GM18867 (cell line): ENCODE results near the gene CALML3.

Experiments used
- ATAC-seq: cut with Tn5 transposase; IDR thresholded peaks from one replicate; pipeline ENCODE4 v1.9.1; 2021; ENCODE audit warnings: mild to moderate bottlenecking, moderate library complexity; ENCODE audit not compliant: unreplicated experiment

Gene CALML3

DNA sequence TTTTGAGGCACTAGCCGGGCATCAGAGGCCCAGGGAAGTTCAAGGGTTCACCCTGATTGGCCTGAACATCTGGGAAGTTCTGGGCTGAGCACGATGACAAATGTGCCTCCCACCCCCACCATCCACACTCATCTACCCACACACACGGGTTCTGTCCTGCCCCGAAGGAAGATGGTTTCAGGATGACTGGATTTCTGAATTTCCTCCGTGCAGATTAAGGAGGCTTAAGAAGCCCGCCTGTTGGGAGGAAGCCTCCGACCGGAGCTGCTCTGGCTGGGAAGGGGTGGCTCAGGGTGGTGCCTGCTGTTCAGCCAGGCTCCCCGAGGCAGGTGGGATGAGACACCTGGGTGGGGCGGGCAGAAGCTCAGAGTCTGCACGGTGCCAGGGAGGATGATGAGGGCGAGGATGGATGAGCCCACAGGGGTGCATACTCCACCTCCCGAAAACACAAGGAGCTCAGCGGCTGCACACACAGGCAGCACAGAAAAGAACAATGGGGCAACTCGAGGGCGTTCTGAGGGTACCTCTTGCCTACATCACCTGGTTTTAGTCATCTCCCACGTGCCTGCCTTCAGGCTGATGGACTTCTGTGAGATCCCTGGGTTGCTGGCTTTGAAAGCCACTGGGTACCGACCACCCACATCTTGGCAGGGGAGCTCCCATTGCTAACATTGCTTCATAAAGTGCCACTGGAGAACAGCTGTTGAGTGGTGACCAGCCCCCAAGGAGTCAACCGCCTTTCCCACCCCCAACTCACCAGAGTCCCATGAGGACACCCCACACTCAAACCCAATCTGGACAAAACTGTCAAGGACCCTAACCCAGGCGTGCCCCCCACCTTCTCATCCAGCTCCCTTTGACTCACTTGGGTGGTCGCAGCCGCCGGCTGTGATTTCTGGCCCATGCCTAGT lies 41.2 kb downstream of the CALML3 start:
- ATAC-seq, result no peak

DNA sequence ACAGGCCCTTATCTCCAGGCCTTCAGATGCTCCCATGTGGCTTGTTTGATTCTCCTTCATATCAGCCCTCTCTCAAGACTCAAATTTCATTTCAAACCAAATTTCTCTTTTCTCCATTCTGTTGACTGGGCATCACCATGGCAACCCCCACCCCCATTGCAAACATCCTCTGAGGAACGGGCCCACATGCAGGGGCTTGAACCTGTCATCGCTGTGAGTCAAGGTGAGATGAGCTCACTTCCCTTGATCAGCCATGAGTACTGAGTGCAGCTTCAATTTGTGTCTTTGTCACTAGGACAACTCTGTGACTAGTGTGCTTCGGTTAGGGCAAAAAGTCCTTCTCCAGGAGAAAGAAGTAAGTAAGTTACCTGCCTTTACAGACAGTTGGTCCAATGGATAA lies 41.9 kb downstream of the CALML3 start:
- ATAC-seq, result no peak

DNA sequence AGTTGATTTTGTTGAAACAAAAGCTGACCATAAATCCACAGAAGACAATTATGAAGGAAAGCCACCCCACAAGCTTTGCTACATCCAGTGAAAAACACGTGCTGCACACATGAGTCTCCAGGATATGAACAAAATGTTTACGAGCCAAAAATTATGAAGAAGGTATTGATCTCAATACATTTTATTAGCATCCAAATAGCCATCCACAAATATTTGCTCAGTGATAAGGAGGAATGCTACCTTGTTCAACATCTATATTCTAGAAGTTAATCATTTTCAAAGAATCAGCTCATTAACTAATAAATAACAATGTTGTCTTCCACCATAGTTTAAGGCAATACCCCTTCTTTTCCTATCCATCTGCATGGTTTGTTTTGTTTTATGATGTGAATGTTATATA lies 42.7 kb downstream of the CALML3 start:
- ATAC-seq, result no peak

GRCh38 chr10:5568984-5569383 lies 44.2 kb downstream of the CALML3 start:
- ATAC-seq, result no peak

GRCh38 chr10:5569568-5569967 lies 44.8 kb downstream of the CALML3 start:
- no peak for ATAC-seq

DNA sequence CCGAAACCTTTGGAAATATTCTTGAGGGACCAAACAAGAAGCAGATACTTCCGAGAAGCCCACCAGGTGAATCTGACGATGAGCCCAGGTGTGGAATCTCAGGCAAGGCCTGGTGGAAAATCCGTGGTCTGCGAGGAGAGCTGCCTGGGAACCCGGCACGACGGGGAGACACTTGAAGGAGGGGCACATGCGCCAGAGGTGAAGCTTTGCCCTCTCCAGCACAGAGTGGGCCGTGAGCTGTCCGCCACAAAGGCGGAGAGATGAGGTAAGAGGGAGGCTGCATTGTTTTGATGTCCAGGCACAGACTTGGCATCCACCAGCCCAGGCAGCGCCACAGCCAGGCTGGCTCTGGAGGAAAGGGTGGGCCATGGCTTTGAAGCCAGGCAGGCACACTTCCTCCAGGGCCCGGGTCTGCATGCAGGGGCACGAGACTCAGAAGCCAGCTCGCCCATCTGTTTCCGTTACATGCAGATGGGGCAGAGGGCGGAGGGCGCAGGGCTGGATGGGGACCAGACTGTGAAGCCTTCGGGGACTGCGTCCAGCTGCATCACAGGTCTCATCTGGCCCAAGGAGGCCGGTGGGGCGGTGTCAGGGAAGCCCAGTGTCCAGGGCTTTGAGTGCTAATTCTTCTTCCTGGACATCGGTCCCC lies 45.4 kb downstream of the CALML3 start:
- ATAC-seq, result no peak

DNA sequence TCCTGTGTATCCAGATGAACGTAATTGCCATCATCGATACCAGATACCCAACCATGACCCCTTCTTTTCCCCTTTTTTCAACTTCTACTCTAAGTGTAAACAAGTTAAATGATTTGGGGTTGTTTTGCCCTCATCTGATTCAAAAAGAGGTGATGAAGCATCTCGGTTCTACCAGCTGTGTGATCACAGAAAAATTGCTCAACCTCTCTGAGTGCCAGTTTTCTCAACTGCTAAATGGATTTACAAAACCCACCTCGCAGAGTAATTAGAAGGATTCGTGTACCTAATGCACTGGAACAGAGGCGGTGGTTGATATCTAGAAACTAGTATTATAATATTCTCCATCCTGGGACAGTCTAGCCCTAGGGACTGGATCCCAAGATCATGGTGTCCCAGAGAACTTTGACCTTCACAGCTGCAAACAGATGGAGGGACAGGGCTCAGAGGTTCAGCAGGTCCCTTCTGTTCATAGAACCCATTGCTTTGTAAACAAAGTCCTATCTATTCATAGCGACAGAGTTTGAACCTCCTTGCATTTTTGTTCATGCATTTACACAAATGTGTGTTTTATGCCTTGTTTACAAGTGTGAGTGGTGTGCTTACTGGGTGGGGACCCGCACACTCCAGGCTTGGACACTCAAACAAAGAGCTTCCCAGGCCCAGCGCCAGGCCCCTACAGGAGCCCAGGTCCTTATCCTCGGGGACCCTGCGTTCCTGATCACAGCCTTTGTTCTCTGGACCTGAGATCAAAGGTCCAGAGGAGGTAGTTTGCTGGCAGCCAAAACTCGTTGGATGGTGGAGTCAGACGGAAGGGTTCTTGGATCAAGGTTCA lies 46.4 kb downstream of the CALML3 start:
- no peak for ATAC-seq

DNA sequence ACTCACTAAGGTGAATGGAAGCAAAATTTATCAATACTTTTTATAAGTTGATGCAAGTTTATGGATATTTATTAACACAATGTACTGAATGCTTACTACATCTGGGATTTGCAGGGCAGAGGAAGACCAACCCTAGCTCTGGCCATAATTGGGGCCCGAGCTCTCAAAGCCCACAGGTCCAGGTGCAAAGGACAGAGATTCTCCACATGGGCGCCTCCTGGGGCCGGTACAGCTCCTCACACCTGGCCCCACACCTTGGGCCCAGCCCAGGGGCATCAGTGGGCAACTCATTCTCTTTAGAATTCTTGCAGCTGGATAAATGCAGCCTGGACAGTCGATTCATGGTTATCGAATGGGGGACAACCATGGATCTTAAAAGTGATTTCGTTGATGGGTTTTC lies 47.1 kb downstream of the CALML3 start:
- ATAC-seq, result no peak

DNA sequence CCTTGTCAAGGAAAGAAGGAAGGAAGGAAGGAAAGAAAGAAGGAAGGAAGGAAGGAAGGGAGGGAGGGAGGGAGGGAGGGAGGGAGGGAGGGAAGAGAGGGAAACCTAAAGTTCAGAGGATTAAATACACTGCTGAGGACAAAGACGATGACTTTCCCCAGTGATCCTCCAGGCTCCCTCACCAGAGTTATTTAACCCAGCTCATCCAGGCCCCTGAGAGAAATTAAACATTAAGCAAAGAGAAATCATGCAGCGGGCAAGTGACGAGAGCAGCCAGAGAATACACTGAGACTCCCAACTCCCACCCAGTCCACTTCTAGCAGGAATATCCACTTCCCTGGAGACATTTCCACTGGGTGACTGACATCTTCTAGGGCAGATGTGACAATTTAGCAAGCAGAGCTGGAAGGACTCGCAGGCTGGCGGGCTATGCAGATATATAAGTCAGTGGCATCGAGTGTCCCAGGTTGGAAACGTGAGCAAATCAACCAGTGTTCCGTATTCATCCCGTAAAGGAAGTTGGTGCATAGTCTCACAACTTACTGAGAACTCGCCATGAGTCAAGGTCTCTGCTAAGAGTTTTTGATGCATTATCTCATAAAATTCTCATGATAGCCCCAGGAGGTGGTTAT lies 48.7 kb downstream of the CALML3 start:
- ATAC-seq, result no peak

- ATAC-seq, result no peak
Measured at GRCh38 chr10:5573968-5574641, 49.3 kb downstream of the CALML3 start.

DNA sequence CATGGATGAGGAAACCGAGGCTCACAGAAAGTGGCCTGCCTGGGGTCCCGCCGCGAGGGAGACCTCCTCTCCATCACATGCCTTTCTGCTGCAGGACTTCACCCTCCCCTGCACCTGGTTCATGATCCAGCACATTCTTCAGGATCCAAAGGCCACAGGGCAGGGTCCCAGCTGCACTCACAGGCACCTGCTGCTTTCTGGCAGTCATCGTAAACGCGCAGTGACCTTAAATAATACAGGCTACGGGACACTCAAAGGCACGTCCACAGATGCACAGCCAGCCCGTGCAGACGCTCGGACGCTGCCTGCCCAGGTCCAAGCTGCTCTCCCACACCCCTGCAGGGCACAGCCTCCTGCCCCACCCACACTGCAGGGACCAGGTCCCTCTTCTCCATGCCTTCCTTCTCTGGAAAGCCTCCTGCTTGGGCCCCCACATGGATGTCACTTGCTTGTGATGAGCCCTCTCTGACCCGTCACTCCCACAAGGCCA lies 49.9 kb downstream of the CALML3 start:
- no peak for ATAC-seq

GRCh38 chr10:5575144-5575481 lies 50.4 kb downstream of the CALML3 start:
- ATAC-seq, result no peak

DNA sequence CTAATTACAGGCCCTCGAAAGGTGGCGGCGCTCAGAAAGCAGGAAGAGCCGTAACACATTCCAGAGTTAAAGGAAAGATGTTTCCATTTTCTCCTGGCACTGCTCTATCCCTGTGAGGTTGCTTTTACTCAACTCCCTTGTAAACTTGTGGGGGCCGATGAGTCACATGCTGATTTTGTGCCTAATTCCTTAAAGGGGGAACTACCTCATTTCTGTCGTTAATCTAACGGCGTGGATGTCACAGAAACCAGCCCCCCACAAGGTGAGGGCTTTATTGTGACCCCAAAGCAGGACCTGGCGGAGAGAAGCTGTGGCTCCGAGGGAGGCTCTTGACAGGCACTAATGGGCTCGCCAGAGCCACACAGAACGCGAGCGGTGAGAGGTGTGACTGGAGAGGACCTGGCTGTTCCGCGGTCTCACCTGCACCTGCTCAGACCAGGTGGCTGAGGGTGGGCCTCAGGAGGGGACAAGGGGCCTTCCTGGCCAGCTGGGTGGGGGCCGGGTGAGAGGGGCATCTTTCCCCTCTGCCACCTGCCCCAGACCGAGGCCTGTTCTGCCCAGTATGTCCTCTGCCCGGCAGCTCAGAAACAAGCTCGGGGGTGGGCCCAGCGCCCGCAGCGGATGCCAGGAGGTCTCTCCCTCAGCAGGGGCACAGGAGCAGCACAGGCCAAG lies 50.9 kb downstream of the CALML3 start:
- ATAC-seq, result no peak

DNA sequence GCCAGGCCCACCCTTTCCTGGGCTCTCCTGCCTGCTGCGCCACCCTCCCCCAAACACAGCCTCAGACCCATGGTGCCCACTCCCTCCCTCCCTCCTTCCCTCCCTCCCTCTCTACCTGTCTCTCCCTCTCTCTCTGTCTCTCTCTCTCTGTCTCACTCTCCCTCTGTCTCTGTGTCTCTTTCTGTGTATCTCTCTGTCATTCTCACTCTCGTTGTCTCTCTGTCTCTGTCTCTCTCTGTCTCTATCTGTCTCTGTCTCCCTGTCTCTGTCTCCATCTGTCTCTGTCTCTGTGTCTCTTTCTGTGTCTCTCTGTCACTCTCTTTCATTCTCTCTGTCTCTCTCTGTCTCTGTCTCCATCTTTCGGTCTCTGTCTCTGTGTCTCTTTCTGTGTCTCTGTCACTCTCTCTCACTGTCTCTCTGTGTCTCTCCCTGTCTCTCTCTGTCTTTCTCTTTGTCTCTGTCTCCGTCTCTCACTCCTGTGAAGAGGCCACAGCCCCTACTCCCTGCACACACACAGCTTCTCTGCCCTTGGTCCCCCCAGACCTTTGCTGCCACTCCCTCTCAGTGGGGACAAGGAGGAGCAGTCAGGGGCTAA lies 51.5 kb downstream of the CALML3 start:
- no peak for ATAC-seq
